Measurements from ENCODE around the gene IFNA1.

IFNA1 gene

DNA sequence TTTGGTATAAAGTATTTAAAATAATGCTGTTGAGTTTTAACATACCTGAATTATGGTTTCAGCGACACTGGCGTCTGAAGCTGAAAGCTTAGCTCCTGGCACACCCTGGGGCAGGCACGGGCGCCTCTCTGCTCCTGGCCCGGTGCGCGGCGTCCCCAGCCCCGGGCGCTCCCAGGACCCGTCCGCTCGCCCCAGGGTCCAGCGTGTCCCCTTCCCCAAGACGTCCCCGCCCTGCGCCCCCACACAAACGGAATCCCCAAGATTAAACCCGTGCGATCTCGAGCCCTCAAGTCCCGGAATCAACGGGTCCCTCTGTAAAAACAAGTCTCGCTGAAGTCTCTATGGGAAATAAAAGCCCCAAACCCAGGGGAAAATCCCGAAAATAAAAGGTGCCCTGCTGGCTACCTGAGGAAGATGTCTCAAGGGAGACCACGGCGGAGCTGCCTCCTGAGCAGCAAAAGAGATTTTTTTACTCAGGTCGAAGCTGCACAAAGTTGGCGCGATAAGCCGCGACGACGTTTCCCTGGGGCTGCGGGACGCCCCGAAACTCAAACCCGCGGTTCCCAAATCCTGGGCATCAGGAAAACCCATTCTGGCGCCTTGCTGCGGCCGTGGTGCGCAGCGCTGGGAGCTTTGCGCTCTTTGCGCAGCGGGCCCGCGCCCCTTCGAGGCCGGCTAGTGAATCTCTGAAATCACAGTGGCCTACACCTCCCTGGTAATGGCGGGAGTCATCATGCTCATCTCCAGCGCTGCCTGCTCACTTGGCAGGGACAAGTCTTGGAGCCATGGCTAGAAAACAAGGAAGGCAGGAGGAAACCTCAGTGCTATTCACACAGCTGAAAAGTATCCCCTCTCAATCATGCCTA, 37.6 kb upstream of the IFNA1 start:
- TF ChIP-seq, protein P1, sequence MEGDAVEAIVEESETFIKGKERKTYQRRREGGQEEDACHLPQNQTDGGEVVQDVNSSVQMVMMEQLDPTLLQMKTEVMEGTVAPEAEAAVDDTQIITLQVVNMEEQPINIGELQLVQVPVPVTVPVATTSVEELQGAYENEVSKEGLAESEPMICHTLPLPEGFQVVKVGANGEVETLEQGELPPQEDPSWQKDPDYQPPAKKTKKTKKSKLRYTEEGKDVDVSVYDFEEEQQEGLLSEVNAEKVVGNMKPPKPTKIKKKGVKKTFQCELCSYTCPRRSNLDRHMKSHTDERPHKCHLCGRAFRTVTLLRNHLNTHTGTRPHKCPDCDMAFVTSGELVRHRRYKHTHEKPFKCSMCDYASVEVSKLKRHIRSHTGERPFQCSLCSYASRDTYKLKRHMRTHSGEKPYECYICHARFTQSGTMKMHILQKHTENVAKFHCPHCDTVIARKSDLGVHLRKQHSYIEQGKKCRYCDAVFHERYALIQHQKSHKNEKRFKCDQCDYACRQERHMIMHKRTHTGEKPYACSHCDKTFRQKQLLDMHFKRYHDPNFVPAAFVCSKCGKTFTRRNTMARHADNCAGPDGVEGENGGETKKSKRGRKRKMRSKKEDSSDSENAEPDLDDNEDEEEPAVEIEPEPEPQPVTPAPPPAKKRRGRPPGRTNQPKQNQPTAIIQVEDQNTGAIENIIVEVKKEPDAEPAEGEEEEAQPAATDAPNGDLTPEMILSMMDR (IDR thresholded peaks at IDR 0.05): no peak
- H3K27me3 ChIP-seq: peaks cover 7 to 35% of the 10 kb centered on the region in 2 donors
- intact Hi-C loops (cut with DNase I; ENCODE audit: low total_unique reads): no loop called here

DNA sequence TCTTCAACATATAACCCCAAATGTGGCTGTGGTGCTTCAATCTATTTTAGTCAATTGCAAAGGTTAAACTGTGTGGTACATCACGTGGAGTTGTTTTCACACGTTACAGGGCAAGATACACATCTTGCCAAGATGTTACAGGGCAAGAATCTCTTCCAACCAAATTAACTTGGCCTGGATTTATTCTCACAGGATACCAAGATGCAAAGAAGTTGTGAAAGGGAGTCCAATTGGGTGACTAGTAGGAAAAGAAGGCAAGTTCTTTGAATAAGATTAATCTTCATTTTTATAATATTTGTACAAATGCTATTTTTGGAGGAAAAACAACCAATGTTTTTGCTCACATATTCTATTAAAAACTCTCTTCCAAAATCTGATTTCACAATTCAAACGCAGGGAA, 36.1 kb upstream of the IFNA1 start:
- intact Hi-C loops (cut with DNase I; ENCODE audit: low total_unique reads): no loop called here
- DNase-seq: no peak
- TF ChIP-seq, protein P1 (IDR thresholded peaks at IDR 0.05): no peak
- no peak overlapping the region for H3K27ac ChIP-seq
- no peaks in the 10 kb centered on the region for H3K36me3 ChIP-seq
- peaks cover 7 to 32% of the 10 kb centered on the region in 2 donors for H3K27me3 ChIP-seq
- H3K9me3 ChIP-seq: no peaks in the 10 kb centered on the region
- H3K4me3 ChIP-seq: no peak overlapping the region
- H3K4me1 ChIP-seq: peaks cover 0 to 22% (median 5%) of the 10 kb centered on the region in 4 donors

More for the DNA sequence above, 37.6 kb upstream of the IFNA1 start:
- DNase-seq: no peak
- Histone ChIP-seq H3K9me3 (no peaks in the 10 kb centered on the region), H3K36me3 (no peaks in the 10 kb centered on the region), H3K27ac (no peak overlapping the region), H3K4me3 (peak overlapping the region; percentile 6 to 13), H3K4me1 (peaks cover 0 to 22% (median 5%) of the 10 kb centered on the region in 4 donors)

DNA sequence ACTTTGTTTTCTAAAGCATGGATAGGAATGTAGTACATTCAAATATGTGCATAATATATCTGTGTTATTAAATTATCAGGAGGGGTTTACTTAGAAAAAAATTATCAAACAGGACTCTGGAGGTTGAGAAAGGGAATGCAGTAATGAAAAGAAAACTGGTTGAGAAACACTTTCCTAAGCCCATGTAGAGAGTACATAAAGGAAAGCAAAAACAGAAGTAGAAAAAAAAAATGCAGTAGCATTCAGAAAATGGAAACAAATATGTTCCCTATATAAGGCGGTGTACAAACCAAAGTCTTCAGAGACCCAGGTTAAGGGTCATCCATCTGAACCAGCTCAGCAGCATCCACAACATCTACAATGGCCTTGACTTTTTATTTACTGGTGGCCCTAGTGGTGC, 31.4 kb upstream of the IFNA1 start, which contains the start of gene IFNA8:
Gene IFNA8, plus strand, starts transcription at position 301 of the 400 bp plus-strand sequence. Its CDS starts 60 bp downstream, at position 361.
- Histone ChIP-seq H3K4me3 (no peak within 1 kb of the TSS), H3K4me1 (peaks cover 0 to 8% (median 0%) of the 10 kb centered on the region in 4 donors), H3K27ac (no peak within 1 kb of the TSS), H3K27me3 (no peaks in the 10 kb centered on the region), H3K36me3 (no peaks in the 10 kb centered on the region), H3K9me3 (no peaks in the 10 kb centered on the region)
- no peak for DNase-seq
- TF ChIP-seq, protein P1 (IDR thresholded peaks at IDR 0.05): no peak
- intact Hi-C loops (cut with DNase I; ENCODE audit: low total_unique reads): no loop called here

DNA sequence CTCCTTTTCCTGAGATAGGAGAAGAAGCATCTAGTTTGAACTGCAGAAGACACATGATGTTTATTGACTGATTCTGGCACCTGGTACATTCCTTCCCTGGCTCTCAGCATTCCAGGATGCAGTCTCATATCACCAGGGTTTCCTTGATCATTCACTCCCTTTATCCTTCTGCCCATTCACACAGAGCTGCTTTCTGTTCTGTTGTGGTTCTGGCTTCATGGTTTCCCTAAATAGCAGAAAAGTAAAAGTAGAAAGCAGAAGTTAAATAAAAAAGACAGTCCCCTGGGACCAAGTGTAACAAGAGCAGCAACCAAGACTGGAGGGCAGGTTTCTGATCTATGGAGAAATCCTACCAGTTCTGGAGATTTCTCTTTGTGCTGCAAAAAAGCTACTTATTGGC, 28.1 kb upstream of the IFNA1 start:
- H3K4me1 ChIP-seq: no peaks in the 10 kb centered on the region
- no peak overlapping the region for H3K4me3 ChIP-seq
- TF ChIP-seq, protein P1 (IDR thresholded peaks at IDR 0.05): no peak
- no peaks in the 10 kb centered on the region for H3K9me3 ChIP-seq
- no peaks in the 10 kb centered on the region for H3K27me3 ChIP-seq
- no peaks in the 10 kb centered on the region for H3K36me3 ChIP-seq
- H3K27ac ChIP-seq: no peak overlapping the region
- no peak for DNase-seq
- intact Hi-C loops (cut with DNase I; ENCODE audit: low total_unique reads): no loop called here

DNA sequence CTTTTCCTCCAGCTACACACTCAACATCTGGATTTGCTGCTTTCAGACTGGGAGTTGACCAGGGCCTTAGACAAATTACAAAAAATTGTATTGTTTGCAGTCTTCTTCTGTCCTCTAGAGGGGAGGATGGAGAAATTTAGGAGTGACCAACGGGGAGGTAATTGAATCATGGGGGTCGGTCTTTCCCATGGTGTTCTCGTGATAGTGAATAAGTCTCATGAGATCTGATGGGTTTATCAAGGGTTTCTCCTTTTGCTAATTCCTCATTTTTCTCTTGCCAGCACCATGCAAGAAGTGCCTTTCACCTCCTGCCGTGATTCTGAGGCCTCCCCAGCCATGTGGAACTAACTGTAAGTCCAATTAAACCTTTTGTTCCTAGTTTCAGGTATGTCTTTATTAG, 27.1 kb upstream of the IFNA1 start:
- H3K4me3 ChIP-seq: no peak overlapping the region
- DNase-seq: no peak
- TF ChIP-seq, protein P1 (IDR thresholded peaks at IDR 0.05): no peak
- H3K27ac ChIP-seq: no peak overlapping the region
- intact Hi-C loops (cut with DNase I; ENCODE audit: low total_unique reads): no loop called here
- H3K36me3 ChIP-seq: no peaks in the 10 kb centered on the region
- H3K9me3 ChIP-seq: no peaks in the 10 kb centered on the region
- no peaks in the 10 kb centered on the region for H3K27me3 ChIP-seq
- H3K4me1 ChIP-seq: no peaks in the 10 kb centered on the region
